Dermis blood vessel endothelial cell (primary cell): ENCODE results near the gene ATP11A. TPM values are rescaled to one million over a fixed set of nuclear protein-coding genes. Genes with fewer than 3 reads are reported as not detected.

Source experiments
- DNase-seq: peaks from one replicate; pipeline ENCODE4 v3.0.0; 2010
- total RNA-seq: library from RNA; depleted of rRNA; stranded (reverse); fragments of >200 nt; gene quantifications from 2 replicates; pipeline ENCODE4 v1.2.3, GENCODE V29; 2014

ATP11A gene
- total RNA-seq, 1 donor from 2014 or later, result 32.0 TPM

DNA sequence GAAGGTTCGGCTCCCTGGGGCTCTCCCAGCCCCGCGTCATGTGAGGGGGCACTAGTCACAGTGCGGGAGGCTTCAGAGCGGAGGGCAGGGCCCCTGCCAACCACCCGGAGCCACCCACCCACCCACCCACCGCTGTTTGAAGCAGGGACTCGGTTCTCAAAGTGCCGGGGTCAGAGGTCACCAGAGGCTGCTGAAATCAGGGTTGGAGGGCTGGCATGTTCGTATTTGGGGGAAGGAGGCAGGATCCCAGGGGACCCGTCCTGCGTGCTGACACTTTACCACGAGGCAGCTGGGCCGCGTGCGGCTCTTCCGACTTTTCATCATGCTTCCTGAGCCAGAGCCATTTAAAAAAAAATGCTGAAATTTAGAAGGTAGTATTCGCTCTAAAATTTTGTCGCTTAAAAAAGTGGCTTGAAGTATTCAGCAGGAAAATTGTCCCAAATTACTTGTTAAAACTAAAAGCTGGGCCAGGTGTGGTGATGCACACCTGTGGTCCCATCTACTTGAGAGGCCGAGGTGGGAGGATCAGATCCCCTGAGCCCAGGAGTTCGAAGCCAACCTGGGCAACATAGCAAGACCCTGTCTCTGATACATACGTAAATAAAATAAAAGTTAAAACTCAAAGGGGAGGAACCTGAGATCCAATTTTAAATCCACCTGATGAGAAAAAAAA is 21.2 kb downstream of the ATP11A start:
- peak; percentile 69 for DNase-seq

DNA sequence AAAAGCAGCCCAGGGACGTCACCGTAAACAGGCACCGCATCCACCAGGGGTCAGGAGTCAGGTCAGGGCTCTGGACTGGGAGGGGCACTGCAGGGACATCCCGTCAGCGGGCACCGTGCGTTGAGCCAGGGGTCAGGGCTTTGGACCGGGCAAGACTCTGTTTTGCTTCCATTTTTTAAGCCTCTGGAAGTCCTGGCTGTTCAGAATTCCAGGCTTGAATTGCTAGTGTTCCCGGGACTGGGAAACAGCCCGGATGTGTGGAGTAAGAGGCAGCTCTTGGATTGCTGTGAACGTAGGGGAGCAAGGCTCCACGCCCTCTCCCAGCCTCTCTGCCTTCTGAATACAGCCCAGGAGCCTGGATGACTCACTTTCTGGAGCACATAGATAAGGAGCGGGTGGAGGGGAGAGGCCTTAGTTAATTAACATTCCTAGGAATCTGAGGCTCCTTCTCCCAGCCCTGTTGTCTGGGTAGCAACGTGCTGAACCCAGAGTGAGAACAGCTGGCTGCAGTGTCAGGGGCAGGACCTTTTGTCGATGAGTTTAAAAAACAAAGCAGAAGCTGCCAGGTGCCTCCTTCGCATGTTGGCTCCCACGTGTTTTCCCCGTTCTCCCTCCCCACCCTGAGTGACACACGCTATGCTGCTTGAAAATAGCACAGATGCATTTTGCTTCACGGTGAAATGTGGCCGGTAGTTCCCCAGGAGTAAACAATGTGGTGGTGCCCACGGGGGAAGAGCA is 21.9 kb downstream of the ATP11A start:
- peak; percentile 100 for DNase-seq

DNA sequence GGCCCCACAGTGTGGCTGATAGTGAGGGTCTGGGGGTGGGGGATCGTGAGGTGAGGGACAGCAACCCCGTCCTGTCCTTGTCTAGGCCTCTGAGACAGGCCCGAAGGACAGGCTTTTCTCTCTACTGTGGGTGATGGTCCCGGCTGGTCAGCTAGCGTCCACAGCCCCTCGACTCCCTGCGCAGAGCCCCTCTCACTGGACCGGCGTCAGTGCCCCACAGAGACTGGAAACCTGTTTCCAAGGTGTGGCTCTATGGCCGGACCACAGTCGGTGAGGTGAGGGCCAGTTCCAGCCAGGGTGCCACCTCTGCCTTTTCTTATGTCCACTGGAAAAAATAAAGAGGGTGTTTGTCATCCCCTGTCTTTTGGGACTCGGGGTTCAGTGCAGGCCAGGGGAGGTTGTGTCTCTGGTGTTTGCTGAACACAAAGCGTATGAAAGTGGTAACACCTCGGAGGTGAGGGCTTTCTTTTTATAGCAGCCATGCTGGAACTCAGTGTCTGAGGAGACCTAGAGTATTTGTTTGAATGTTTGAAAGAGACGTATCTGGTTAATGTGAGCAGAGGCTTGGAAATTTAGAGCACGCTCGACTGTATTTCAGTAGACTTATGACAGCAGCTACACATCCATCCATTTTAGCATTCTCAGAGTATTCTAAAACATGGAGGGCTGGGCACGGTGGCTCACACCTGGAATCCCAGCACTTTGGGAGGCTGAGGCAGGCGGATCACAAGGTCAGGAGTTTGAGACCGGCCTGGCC is 22.8 kb downstream of the ATP11A start:
- DNase-seq, result no peak

DNA sequence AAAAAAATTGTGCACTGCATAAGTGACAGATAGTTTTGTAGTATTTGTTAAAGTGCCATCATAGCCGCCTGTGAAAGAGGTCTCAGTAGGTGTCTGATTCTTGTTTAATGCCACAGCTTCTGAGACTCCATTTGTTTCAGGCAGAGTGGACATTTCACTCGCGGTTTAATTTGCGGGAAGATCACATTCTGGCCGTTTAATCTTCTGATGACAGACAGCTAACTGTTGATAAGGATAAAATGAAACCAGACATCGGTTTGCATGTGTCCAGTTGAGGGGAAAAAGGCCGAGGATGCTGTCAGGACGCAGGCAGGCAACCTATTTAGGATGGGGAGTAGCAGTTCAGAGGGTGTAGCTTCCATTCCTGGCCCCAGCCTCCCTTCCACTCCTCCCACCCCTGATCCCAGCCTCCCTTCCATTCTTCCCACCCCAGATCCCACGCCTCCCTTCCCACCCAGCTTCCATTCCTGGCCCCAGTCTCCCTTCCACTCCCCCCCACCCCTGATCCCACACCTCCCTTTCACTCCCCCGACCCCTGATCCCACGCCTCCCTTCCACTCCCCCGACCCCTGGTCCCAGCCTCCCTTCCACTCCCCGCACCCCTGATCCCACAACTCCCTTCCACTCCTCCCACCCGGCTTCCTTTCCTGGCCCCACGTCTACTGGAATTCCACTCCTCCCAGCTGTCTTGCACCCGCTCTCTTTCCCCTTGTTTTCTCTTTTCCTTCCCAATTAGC is 23.8 kb downstream of the ATP11A start:
- no peak for DNase-seq

DNA sequence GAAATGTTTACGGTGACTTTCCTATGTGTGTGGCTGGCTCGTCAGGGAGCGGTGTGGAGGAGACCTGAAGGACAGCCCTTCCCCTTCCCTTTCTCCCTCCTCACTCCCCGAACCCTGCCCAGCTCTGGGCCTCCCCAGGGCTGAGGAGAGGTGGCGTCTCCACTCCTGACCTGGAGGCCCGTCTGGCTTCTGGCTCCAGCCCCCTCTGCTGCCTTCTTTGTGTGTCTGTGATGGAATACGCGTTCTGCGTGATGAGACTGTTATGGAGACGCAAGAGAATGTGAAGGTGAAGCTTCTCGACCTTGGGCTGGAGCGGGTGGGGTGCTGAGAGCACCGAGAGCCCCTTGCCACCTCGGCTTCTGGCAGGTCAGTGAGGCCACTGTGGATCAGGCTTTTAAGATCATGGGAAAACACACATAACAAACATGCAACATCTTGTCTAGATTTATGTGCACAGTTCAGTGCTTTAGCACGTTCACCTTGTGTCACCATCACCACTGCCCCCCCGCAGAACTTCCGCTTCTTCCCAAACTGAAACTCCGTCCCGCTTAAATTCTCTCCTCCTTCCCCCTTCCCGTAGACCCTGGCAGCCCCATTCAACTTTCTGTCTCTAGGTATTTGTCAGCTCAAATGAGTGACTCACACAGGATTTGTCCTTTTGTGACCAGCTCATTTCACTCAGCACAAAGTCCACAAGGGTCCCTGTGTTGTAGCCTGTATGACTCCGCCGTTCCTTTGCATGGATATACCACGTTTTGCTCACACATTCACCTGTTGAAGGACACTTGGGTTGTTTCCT is 24.7 kb downstream of the ATP11A start:
- DNase-seq, result no peak

DNA sequence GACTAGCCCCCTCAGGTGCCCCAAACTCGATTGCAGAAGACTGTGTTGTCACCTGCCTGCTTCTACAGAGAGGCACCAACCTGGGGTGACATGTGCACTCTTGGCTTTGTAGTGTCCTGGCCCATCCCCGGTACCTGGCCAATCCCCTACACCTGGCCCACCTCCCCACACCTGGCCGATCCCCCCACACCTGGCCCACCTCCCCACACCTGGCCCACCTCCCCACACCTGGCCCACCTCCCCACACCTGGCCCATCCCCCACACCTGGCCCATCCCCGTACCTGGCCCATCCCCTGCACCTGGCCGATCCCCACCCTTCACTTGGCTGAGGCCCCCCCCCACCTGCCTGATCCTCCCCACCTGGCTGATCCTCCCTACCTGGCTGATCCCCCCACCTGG is 25.4 kb downstream of the ATP11A start:
- no peak for DNase-seq

DNA sequence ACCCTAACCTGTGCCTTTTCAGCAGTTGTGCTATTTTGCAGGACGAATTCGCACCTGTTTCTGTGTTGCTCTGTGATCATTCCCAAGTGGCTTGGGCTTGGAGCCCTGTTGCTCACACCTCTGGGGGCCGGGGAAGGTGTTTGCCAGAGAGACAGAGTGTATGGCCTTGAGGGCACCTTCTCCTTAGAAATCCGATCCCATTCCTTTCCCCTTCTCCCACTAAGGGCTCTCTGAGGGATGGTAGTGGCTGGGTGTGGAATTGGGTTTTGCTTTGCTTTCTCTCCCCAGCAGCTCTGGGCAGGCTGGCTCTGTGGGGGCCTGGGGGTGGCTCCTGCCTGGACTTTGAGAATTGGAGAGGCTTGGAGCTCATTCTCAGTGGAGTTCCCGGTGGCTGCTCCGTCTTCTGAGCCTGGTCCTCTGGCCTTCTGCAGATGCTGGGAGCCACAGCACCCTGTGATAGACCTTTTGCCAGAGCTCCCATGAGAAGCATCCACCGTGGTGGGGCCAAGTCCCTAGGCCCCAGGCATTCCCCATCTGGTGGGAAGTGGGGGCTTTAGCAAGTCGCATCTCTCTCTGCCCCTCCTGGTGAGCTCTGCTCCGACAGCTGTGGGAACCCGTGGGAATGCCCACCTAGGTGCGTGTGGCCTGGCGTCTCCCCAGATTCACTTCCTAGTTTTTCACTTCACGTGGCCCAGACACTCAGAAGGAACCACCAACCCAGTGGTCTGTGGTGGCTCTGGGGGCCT is 26.1 kb downstream of the ATP11A start:
- DNase-seq, result no peak

DNA sequence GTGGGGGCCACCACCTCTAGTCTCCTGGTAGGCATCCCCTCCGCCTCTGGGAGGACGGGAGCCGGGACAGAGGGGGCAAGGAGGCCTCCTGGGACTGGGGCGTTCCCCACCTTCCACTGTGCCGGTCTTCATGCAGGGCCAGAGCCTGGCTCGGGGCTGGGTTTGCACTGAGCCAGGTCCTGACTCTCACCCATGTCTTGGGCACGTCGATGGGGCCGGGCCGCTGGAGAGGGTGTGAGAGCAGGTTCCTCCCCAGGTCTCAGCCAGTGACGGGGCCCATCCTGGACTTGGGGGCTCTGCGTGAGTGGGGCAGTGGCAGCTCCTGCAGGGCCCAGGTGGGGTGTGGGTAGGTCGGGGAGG is 26.6 kb downstream of the ATP11A start:
- DNase-seq, result no peak

DNA sequence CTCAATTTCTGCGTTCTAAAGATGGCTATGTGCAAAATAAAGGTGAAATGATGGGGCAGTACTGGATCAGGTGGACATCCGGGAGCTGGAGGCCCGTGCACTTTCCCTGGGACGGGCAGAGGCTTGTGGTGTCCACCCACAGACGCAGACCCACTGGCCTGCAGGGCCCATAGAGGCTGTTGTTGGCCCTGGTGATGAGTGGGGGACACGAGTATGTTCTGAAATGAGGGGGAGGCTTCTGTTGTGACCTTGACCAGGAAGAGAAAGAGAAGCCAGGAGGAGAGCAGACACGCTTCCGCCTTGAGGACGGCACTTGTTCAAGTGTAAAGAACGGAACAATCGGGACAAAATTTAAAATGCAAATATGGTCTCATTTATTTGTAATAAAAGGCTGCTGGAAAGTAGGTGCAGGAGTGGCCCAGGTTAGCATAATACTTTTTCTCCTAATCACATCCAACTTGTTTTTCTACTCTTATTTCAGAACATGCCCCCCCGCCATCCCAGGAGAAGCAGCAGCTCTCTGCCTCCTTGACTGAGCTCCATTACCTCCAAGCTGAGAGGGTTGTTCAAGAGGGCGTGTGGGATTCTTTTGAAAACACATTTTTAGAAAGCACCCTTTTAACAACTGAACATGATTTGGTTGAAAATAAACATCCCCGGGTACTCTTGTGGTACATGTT is 27.1 kb downstream of the ATP11A start:
- DNase-seq, result no peak

DNA sequence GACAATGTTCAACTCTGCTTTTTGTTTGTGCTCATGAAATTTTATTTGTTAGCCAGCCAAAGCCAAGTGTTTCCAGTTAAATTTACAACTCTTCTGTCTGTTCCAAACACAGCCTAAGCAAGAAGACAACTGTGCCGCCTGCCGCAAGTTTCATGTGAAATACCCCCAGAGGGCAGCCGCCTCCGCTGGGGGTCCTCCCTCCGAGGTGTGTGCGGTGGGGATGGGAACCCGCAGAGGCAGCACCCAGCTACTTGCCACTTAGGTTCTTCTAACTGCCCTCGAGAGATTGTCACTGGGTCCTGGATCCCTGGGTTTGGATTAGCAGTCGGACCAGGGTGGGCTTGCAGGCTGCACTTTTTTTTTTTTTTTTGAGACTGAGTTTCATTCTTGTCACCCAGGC is 28.5 kb downstream of the ATP11A start:
- DNase-seq, result no peak

DNA sequence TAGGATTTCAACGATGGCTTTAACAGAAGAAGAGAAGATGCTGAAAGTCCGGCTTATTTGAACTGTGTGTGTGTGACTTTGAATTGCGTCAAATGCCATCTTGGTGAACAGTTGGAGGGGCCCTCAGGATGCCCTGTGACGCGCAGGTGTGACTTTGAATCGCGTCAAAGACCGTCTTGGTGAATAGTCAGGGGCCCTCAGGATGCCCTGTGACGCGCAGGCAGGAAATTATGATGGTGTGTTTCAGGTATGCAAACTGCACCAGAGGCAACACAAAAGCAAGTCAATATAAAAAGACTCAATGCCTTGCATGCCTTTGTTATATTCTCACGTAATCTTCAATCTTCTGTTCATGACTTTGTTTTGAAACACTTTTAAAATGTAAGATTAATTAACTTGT is 29.2 kb downstream of the ATP11A start:
- peak; percentile 95 for DNase-seq

DNA sequence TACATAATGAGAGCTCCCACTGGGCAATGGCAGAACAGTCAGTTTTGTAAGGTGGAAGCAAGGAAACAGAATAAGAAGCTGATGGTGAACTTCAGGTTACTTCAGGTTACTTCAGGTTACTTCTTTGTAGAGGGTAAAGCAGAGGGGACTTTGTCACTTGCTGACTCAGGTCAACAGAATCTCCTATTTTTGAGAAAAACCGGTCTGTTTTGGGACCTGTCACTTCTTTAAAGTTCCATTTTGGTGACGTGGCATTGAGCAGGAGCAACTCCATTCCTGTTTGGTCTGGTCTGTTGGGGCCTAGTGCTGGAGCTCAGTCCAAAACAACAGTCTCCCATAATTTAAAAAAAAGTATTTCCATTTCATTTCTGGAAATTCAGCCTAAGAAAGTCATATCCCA is 29.7 kb downstream of the ATP11A start:
- DNase-seq, result no peak

DNA sequence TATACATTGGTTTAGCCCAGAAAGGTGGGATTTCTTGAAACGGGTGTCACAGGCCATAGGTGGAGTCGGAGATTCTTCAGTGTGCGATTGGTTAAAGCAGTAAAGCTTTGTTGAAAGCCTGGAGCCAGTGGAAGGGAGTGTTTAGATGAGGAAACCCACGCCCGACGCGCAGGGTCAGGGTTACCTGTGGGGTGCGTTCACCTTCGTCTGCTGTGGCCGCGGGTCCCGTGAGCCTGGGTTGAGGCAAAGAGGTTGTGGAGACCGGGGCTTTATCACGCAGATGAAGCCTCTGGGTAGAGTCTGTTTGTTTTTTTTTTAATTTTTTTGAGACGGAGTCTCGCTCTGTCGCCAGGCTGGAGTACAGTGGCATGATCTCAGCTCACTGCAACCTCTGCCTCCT is 30.4 kb downstream of the ATP11A start:
- no peak for DNase-seq

DNA sequence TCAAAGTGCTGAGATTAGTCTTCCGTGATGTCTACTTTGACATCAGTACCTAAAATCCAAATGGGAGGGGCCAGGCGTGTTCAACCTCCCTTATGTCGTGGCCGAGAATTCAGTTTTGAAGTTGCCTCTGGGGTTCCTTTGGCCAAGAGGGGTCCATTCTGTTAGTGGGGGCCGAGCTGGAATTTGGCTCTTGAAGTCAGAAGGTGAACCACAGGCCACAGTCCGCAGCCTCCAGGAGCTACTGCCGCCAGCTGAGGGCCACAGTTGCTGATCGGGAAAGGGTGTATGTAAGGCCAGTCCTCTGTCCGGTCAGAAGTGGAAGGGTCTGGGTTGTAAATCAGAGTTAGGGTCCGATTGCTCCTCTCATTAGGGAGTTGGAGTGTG is 31.0 kb downstream of the ATP11A start:
- DNase-seq, result no peak

DNA sequence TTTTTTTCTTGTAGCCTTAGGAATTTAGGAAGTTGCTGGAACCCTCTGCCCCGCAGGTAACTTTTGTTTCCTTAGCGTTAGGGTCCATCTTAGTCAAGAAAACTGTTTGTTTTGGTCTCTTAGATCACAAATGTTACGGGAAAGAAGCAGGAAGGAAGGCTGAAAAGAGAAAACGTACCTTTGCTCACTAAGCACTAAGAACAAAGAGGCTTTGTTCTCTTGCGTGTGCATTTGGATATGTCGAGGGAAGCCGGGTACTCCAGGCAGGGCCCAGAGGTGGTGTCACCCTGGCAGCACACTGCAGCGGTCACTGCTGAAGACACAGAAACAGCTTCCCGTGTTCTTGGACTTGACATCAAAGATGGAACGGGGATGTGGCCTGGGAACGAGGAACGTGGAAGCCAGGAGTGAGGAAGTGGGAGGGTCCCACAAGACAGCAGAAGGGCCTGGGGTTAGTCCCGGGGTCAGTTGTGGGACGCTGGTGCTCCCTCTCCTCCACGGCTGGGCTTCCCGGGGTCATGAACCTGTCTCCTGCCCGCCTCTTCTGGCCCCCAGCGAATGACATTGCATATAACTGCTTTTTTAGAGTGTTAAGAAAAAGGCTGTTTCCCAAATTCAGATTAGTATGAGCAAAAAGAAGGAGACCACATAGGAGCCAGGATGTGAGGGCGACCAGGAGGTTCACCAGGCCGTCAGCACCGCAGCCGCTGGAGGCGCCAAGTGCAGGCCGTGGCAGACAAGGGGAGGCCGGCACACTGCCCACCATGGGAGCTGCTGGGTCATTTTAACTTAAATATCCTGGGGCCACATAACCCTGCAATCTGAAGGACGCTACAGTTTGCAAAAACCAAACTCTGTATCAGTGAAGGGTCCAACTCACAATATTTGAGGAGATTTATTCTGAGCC is 31.6 kb downstream of the ATP11A start:
- DNase-seq, result no peak

DNA sequence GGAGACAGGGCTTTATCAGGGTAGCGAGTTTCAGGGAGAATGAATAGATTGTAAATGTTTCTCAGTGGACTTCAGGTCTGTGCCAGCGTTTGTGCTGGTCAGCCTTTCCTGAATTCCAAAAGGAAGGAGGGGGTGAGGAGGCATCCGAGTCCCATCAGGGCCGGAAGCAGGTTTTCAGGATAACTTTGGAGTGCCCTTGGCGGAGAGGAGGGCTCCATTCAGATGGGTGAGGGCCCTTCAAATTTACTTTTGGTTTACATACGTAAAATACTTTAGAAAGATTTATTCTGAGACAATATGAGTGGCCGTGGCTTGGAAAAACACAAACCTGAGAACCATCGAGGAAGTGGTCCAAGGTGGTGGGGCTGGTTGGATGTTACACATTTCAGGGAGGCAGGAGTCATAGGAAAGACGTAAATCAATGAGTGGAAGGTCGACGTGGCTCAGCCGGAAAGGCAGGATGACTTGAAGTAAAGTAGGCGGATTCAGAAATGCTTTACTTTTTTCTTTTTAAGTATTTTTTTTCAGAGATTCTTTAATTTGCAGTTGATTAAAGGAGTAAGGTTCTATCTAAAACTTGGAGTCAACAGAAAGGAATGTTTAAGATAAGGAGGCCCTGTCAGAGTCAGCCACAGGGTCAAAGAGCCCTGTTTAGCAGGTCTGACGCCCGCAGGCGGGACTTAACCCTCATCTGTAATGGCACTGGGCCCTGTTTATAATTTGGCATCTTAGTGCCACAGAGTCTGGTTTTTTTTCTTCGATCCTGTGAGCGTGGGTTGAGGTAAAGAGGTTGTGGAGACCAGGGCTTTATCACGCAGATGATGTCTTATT is 32.8 kb downstream of the ATP11A start:
- DNase-seq, result peak; percentile 95

DNA sequence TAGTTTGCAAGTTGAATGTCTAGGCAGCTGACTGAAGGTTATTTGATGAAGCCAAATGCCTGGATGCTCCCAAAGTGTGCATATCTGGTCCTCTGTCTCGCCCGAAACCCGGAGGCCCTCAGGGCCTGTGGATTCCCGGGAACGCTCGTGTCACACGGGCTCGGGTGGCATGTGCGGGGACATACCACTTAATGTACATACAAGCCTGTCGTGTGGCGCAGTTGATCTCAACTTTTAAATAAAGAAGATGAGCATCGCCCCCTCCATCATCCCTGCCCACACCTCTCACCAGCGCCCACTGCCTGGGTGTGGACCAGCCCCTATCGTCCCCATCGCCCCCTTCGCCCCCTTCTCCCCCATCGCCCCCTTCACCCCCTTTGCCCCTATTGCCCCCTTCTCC is 33.9 kb downstream of the ATP11A start:
- no peak for DNase-seq

DNA sequence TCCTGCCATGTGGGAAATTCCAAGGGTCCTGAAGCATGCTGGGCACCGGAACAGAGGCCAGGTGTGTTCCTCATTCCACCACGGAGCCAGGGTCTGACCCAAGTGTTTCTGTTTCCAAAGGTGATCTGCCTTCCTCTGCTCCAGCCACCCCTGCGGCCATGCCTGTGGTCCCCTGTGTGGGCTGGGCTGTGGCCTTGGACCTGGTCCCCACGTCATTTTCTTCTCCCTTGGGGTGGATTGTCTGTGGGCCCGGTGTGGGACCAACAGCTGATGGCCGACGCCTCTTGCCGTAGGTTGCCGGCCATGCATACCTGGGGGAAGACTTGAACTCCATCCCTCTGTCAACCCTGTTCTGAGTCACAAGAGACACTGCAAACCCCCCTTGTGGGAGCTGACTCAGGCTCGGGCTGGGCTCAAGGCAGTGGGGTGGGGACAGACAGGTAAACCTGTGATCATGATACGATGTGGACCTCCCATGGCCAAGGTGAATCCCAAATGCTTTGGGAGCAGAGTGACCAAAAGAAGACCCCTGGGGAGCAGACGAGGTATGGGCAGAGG is 35.0 kb downstream of the ATP11A start:
- no peak for DNase-seq
